GM19043 (cell line): ENCODE data around the gene COL23A1.

Experiments used
- ATAC-seq: cut with Tn5 transposase; IDR thresholded peaks from one replicate; pipeline ENCODE4 v1.9.1; 2021; ENCODE audit warnings: low read depth; ENCODE audit not compliant: unreplicated experiment

COL23A1 gene

DNA sequence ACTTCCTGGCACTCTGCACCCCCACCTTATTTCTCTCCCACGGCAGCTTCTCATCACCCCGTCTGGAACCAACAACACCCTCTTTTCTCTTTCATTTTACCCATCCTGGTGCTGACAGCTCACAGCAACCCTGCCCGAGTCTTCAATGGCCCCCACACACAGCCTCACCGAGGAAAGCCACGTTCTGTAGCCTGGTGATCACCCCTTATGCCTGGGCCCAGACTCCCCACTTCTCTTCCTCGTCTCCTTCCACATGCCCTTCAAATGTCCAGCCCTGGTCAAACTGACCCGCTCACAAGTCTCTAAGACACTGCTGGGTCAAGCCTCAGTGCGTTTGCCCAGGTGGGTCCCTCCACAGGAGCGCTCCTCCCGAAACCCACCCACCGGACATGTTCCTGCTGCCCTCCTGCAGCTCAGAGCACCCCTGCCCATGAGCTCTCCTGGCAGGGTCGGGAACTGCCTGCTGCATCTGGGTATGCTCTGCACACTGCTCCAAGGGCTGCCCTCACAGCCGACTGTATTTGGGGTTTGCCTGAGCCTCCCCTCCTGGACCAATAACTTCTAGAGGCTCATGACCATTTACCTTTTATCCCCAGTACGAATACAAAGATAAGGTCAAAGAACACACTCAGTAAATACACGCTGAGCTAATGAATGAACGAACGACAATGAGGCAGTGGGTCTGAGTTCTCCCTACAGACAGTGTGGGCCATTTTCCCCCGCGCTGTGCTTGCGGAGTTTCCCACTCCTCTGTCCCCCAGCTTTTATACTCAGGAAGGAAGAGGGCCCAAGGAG lies 202.9 kb downstream of the COL23A1 start:
- no peak for ATAC-seq

DNA sequence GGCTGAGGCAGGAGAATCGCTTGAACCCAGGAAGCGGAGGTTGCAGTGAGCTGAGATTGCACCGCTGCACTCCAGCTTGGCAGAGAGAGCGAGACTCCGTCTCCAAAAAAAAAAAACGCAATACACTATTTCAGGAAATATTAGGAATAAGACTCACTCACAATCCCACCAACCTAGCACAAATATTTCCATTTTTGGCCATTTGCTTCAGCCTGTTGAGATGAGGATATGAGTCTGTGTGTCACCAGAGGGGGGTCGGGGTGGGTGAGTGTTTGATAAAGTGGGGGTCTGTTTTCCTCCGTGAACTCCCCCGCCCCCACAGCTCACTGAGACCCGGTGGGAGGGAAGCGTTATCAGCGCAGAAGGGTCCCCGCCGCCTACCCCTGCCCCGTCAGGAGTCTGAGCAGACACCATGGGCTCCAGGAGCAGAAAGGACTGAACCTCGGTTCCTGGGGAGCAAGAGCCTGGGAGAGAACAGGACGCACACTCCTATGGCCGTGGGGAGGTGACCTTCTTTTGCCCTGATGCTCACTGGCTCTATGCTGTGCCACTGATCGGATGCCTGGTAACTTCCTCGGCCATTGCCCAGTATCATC lies 203.8 kb downstream of the COL23A1 start:
- ATAC-seq, result no peak

DNA sequence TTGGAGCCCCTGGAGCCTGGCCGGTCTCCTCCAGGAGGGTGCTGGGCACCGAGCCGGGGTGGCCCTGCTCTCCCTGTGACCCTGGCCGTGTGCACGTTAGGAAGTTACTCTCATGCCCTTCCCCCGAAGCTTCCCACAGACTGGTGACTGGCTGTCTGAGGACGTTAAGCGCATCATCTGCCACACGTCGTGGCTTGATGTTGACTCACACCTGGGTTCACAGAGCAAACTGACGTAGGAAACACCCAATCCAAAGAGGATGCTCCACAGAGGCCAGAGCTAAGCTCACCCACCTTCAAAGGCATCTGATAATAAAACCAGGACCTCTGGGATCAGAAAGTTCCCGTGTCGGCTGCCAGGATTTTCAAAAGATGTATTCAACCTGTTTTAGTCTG lies 204.7 kb downstream of the COL23A1 start:
- no peak for ATAC-seq

DNA sequence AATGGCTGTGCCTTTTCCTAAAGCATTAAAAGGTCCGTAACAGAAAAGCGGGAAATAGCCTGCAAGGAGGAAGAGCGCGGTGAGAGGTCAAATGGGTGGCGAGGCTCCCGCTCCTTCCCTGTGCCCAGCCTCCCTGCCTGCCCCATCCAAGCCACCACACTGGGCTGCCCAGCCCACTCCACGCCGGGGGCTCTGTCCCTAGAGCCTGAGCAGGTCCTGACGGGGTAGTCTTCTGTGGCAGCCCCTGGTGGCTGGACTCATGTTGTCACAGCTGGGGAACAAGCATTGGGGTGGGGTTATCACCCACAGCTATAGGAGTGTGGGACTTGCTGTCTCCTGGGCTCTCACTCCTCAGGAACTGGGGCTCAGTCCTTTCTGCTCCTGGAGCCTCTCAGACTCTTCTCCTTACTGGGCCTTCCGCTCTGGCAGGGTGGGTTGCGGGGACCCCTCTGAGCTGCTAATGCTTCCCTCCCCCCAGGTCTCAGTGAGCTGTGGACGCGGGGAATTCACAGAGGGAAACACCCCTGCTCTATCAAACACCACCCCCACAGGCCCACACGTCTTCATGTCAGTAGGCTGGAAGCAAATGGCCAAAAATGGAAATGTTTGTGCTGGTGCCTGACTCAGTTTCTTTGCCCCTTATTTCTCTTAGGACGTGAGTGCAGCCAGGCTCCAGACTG lies 205.2 kb downstream of the COL23A1 start:
- no peak for ATAC-seq

DNA sequence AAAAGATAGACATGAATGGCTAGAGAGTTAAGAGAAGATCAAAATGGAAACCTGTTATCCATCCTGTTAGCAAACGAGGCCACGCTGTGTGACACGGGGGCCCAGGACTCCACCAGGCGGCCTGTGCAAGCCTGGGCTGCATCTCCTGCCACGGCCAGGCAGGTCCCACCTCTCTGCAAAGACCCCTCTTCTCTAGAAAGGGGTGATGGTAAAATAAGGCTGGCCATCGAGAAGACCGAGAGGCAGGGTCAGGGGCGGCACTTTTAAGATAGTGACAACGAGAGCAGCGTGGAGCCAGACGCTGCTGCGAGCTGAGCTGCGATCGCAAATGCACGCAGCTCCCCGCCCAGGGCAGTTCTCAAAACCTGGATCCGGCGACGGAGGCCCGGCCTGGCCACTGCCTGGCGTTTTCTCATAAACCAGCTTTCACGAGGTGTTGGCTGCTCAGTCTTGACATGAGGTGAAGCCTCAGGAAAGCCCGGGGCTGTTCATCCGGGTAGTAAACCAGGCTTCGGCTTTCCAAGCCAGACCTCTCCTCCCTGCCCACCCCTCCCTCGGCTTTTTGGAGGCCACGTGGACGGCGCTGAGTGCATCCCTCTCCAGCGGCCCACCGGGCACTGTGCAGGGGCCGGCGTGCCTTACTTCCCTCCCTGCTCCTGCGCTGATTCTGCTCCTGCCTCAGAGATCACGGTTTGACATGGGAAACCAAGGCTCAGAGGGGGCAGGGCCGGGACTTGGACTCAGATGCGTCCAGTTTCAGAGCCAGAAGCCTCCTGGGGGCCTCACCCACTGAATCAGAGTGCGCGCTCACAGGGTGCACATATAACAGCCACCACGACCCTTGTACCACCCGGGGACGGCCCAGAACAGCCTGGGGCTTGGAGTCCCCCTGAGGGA lies 206.0 kb downstream of the COL23A1 start:
- ATAC-seq, result no peak

DNA sequence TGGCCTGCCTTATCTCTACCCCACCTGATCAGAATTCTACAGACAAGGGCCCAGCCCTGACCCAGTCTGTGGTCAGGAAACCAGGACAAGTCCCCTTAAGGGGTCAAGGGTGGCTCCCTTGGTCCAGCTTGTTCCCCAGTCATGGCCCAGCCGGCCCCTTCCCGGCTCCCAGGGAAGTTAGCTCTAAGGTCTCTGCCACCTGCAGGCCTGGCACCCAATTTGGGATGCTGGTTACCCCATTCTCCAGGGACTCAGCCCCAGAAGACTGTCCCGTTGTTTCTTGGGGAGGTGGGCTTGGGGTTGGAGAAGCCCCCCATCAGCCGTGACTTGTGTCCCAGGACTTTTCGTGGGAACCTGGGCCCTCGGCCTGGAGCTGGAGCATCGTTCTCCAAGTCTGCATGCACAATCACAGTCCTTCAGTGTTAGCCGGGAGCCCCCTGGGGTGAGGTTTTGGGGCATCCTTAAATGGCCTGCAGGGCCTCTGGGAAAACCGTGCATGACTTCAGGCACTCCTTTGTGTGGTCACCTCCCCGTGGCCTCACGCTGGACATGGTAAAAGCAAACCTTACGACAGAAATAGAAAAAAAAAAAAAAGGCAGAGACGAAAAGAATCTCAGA lies 206.8 kb downstream of the COL23A1 start:
- ATAC-seq, result no peak

DNA sequence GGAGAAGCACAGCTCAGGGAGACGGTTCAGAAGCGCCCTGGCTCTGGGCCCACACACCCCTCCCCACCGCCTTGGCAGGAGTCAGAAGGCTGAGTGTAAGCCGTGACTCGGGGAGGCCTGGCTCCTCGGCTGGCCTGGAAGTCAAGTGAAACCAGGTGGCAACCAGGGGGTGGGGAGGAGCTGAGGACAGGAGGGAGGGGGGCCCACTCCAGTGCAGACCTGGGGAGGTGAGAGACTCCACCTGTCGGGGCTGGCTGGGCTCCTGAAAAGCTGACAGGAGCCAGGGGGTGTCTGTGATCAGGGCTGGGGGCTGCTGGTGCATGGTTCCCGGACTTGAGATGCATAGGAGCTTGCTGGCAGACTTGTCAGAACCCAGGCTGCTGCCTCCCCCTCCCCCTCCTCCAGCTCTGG lies 207.4 kb downstream of the COL23A1 start:
- ATAC-seq, result no peak

DNA sequence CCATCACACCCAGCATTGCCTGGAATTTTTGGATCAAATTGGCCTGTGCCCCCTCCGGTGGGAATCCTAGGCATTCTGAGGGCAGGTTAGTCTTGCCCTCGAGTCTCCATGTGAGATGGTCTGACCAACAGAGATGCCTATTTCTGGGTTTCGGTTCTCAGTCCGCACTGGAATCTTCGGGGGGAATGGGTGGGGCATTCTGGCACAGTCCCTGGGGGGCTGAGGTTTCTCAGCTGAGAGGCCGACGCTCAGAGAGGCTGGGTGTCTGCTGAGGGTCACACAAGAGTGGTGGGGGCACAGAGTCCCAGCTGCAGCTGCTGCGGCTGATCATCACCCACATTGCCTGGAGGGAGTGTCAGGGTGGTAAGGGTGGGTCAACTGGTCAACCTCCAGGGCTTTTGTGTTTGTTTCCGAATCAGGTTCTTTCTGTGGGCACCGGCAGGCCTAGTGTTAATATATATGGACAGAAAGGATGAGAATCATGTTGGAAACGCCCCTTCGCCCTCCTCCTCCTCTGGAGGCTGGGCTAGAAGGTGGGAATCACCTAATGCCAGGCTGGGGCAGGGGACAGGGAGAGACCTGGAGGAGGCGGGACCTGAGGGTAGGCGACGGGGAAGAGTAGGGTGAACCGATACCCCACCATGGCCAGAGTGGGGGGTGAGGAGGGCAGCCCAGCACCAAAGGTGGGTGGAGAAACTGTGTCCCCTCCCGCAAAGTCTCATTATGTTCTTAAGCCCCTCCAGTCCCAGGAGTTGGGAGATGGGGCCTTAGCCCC lies 208.1 kb downstream of the COL23A1 start:
- ATAC-seq, result no peak

DNA sequence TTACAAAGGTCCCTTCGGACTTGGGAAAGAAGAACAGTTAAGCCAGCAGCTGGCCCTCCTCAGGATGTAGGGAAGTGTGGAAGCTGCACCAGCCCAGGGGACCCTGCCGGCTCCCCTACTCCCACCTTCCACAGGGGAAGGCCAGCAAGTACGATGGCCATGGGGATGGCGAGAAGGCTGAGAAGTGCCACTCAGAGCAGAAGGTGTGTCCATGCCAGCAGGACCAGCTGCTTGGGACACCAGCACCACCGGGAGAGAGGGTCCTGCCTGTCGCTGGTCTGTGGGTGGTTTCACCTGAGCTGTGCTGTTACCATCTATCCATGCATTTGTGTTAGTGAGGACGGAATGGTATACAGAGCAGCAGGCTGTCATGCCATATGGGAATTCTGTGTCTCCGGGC lies 209.0 kb downstream of the COL23A1 start:
- no peak for ATAC-seq

DNA sequence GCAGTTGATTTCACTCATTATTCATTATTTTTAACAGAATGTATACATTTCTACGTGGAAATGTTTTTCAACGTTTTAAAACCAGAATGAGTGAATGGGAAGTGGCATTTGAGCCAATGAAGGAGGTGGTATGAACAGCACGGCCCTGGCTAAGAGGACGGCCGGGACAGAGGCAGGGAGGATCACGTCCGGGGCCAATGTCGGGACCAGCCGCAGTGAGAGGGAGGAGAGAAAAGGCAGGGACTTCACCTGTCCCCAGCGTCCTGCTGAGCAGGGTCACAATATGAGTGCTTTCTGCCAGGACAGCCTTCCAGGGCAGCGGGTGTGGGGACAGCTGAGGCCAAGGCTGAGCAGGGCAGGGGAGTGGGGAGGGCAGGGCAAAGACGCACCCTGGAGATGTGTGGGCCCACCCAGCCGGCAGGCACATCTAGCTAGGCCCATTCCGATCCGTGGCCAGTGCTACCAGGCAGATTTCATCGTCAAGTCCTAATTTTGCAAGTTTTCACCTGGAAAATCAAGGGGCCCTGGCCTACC lies 209.6 kb downstream of the COL23A1 start:
- ATAC-seq, result no peak

DNA sequence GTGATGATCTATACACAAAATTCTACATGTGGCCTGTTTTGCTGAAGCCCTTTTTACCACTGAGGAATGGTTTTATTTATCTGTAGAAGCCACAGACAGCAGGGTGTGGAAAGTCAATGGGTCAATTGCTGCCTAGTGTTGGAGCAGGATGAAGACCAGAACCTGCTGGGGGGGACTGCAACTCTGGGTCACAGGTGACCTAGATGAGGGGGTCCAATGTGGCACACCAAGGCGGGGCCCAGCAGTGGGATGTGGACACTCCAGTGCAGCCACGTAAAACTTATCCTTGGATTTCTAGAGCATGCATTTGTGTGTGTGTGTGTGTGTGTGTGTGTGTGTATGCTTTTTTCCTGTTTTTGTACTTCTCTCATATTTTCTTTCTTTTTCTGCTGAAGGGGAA lies 210.1 kb downstream of the COL23A1 start:
- ATAC-seq, result no peak

DNA sequence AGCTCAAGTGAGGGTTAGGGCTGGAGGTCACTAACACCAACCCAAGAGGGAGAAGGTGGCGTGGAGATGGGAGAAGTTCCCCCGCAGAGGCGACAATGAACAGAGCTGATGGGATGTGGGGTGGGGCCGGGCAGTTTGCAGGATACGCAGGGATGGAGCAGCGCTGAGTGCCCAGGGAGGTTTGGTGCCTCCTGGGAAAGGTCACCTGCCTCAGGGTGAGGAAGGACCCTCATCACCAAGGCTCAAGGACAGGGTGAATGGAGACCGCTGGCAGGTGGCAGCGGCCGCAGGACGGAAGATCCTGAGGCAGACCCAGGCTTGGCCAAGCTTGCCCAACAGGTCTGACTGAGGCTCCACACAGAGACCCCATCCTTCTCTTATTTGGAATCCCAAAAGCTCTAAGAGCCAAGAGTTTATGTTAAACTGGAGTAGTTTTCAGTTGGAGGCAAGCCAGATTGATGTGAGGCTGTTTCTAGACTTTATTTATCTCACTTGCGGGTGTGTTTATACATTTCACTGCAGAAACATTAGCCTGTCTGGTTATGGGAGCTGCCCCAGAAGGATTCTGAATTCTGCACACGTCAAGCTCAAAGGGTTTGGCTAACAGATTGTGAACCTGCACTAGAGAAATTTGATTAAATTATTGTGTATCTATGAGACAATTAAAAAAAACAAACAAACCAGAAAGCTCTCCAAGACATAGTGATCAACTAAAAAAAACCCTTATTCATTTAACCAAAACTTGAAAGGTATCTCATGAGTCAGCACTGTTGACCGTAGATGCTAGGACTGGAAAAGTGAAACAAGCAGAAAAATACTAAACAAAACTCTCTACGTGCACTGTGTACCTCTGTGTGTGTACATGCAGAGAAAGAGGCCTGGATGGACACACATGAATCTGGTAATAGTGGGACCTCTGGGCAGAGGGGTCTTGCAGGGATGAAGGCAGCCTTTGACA lies 211.4 kb downstream of the COL23A1 start:
- ATAC-seq, result no peak

DNA sequence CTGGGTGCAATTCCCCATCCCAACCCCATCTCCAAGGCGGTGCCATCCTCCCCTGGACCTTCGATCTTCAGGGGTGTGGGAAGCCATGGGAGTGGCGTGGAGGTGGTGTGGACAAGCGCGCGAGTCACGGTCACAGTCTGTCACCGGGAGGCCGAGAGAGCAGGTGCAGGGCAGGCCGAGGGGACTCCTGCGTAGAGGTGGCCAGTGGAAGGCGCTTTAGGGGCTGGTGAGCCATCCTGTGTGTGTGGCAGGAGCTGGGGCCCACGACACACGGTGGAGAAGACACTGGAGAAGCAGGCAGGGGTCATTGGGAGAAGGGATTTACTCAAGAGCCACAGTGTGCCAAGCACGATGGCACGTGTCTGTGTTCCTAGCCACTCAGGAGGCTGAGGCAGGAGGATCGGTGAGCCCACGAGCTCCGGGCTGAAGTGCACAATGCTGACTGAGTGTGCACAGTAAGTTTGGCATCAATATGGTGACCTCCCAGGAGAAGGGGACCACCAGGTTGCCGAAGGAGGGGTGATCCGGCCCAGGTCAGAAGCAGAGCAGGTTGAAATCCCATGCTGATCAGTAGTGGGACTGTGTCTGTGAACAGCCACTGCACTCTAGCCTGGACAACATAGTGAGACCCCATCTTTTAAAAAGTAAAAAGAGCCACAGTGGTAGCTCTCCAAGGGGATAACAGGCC lies 212.5 kb downstream of the COL23A1 start:
- ATAC-seq, result no peak

DNA sequence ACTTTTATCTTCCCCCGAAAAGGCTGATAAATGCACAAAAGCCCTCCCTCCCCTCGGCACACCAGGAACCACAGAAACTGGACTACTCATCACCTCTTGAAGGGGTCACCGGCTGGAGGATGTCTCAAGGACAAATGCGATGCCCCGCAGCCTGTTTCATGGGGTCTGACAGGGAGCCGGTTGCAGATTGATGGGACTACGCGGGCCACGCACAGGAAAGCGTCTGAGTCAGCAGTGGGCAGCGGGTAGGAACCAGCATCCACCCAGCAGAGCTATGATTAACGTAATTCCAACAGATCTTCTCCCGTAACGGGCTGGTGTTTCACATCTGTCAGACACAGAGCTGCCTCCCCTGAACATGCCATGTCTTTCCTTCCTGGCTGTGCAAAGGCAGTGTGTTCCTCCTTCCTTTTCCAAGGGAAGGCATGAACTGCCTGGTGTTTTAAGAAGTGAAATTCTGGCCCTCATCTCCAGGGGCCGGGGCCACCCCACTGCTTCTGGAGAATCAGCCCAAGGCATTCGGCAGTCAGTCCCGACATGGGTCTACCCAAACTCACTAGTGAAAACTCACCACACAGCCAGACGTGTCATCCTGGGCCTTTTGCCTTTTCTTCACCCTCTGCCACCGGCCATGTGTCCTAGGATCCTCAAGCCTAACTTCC lies 213.1 kb downstream of the COL23A1 start:
- no peak for ATAC-seq

DNA sequence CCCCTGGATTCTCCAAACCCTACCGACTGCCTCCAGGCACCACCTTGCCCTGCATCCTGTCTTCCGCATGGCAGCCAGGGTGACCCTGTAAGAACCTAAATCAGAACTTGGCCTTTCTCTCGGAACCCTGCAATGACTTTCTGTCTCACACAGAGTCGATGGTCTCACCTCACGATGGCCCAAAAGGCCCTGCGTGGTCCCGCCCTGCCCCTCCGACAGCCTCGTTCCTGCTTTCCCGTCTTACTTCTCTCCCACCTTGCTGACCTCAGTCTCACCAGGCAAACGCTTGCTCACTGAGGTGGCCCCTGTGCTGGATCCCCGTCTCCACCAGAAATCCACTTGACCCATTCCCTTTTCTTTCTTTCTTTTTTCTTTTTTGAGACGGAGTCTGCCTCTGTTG lies 214.8 kb downstream of the COL23A1 start:
- ATAC-seq, result no peak

DNA sequence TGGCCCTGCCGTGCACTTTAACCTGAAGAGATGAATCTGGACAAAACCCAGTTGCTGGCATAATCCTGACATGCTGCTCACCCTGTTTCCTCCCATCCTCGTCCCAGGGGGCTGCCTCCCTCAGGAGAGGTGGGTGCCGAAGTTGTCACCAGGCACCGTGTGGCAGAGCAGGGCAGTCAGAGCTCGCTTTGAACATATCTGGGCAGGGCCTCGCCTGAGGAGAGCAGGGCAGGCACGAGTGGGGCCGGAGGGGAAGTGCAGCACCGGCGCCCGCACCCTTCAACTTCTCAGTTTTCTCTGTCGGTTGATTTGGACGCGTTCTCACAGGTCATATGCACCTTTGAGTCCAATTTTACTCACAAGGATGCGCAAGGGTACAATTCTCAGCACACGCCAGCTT lies 216.5 kb downstream of the COL23A1 start:
- no peak for ATAC-seq

DNA sequence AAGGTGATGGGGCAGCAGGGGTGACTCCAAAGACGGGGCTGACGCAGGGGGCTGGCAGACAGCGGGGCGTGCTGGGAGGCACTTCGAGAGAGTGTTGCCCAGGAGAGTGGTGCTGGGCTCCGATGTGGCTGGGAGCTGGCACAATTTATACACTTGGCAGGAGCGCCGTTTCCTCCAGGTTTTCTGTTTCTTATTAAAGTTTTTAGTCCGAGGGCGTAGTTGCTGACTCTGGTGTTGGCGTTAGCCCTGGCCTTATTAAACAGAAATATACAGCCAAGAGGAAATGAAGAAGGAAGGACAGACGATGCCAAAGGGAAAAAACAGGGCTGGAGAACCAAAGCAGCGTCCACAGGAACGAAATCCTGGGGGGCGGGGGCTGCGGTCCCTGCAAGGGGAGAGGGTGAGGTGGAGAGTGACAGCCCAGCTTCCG lies 218.0 kb downstream of the COL23A1 start:
- no peak for ATAC-seq
